Activated B cell treated with CpG ODN at 0.5 μM for 24 hours (primary cell): ENCODE measurements around the gene TENM4. TPM values are rescaled to one million over a fixed set of nuclear protein-coding genes. Genes with fewer than 3 reads are reported as not detected.

ENCODE experiments used
- ATAC-seq: fragments of 200-7000 bp; cut with Tn5 transposase; one replicate; pipeline ENCODE4 v1.10.0; 2021; ENCODE audit warnings: low read depth, mild to moderate bottlenecking, moderate library complexity
- CTCF ChIA-PET: fragments of 350-600 bp; sonication (Branson Sonifier 250); formaldehyde crosslinking; loops from one replicate; lab custom pipeline; 2021; ENCODE audit warnings: antibody characterized with exemption; lab: Charles Lee
- POLR2A ChIA-PET: fragments of 350-600 bp; sonication (Branson Sonifier 250); formaldehyde crosslinking; loops from one replicate; lab custom pipeline; 2021; ENCODE audit warnings: antibody characterized with exemption; lab: Charles Lee
- DNase-seq: peaks from one replicate; pipeline ENCODE4 v3.0.0; 2022
- H3K27ac Mint-ChIP-seq: one replicate; pipeline ENCODE4 v1.8.0; 2020; ENCODE audit warnings: mixed read lengths
- H3K27me3 Mint-ChIP-seq: one replicate; pipeline ENCODE4 v1.8.0; 2021; ENCODE audit warnings: mixed read lengths
- H3K36me3 Mint-ChIP-seq: one replicate; pipeline ENCODE4 v1.8.0; 2021; ENCODE audit warnings: low read depth, mixed read lengths
- H3K4me1 Mint-ChIP-seq: one replicate; pipeline ENCODE4 v1.8.0; 2021; ENCODE audit warnings: mixed read lengths
- H3K4me3 Mint-ChIP-seq: one replicate; pipeline ENCODE4 v1.8.0; 2020; ENCODE audit warnings: mild to moderate bottlenecking, mixed read lengths
- H3K9me3 Mint-ChIP-seq: one replicate; pipeline ENCODE4 v1.8.0; 2020; ENCODE audit warnings: mixed read lengths
- intact Hi-C: fragments of 100-400 bp; cut with micrococcal nuclease; formaldehyde crosslinking; loops from one replicate; pipeline ENCODE4 v1.15.1; 2024
- total RNA-seq: library from RNA; stranded (reverse); gene quantifications from 2 replicates; pipeline ENCODE4 v1.2.3, GENCODE V29; 2022
- TF ChIP-seq, protein P1 (sequence below): fragments of 200-600 bp; IDR thresholded peaks from one replicate; pipeline ENCODE4 v1.8.0; 2022; ENCODE audit warnings: antibody characterized with exemption, mild to moderate bottlenecking

The TENM4 gene
- total RNA-seq, 1 donor from 2014 or later: 2.4 TPM

DNA sequence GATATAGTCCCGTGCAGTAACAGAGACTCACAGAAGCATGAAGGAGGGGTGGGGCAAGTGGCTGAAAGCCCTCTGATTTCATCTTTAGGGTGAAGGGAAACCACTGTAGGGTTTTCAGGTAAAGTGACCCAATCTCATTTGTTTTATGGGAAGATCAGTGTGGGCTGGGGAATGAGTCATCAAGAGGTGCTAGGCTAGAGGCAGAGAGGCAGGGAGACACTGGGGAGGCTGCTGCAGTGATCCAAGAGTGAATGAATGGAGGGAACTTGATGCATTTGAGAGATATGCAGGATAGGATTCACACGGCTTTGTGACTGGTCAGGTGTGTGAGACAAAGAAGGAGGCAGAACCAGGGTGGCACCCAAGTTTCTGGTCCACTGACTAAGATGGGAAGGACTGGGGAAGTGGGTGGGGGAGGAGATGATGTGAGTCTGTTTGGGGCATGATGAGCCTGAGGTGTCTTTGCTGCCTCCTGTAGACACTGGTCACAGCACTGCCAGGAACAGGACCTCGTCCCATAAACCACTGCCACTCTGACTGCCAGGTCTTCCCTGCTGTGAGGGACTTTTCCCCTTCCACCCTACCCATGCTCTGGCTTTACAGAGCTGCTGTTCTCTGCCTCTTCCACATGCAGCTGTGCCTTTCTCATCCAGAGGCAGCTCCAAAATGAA, 239.0 kb downstream of the TENM4 start:
- Mint-ChIP-seq H3K36me3 (no peaks in the 10 kb centered on the region), H3K27ac (no peak overlapping the region), H3K9me3 (no peaks in the 10 kb centered on the region), H3K27me3 (no peaks in the 10 kb centered on the region), H3K4me3 (no peak overlapping the region), H3K4me1 (peaks cover 4% of the 10 kb centered on the region)
- POLR2A ChIA-PET: no interaction called here
- TF ChIP-seq, protein P1, sequence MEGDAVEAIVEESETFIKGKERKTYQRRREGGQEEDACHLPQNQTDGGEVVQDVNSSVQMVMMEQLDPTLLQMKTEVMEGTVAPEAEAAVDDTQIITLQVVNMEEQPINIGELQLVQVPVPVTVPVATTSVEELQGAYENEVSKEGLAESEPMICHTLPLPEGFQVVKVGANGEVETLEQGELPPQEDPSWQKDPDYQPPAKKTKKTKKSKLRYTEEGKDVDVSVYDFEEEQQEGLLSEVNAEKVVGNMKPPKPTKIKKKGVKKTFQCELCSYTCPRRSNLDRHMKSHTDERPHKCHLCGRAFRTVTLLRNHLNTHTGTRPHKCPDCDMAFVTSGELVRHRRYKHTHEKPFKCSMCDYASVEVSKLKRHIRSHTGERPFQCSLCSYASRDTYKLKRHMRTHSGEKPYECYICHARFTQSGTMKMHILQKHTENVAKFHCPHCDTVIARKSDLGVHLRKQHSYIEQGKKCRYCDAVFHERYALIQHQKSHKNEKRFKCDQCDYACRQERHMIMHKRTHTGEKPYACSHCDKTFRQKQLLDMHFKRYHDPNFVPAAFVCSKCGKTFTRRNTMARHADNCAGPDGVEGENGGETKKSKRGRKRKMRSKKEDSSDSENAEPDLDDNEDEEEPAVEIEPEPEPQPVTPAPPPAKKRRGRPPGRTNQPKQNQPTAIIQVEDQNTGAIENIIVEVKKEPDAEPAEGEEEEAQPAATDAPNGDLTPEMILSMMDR: no peak
- no peak for ATAC-seq
- CTCF ChIA-PET: no interaction called here
- intact Hi-C loops: no loop called here
- no peak for DNase-seq

DNA sequence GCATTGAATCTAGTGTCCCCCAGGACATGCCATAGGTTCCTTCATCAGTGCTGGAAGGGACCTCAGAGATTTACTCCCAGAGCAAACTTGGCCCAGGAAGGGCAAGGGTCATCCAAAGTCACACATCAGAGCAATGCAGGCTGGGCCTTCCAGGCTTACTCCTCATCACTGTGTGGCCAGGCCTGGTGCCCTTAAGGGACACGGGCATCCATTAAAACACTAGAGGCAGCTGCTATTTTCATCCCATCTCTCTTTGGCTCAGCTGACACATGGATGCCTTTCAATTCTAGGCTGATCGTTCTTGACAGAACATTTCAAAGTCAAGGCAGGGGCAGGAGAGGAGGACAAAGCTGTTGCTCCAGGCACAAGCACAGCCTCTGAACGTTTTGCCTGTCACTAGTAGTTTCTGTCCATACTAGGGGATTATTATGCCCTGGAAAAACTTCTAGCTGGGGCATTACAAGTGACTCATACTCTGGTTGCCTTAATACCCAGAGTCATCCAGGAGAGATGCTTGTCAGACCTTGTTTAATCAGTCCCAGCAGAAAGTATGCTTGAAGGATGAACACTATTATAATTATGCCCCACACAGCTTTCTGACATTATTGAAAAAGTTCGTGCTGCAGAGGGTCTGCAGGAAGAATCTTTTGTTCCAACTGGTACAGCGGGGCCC, 240.3 kb downstream of the TENM4 start:
- TF ChIP-seq, protein P1: no peak
- no peak for ATAC-seq
- POLR2A ChIA-PET: no interaction called here
- CTCF ChIA-PET: no interaction called here
- Mint-ChIP-seq H3K4me3 (no peak overlapping the region), H3K27ac (no peak overlapping the region), H3K9me3 (no peaks in the 10 kb centered on the region), H3K4me1 (peaks cover 4% of the 10 kb centered on the region), H3K36me3 (no peaks in the 10 kb centered on the region), H3K27me3 (no peaks in the 10 kb centered on the region)
- intact Hi-C loops: no loop called here
- no peak for DNase-seq

DNA sequence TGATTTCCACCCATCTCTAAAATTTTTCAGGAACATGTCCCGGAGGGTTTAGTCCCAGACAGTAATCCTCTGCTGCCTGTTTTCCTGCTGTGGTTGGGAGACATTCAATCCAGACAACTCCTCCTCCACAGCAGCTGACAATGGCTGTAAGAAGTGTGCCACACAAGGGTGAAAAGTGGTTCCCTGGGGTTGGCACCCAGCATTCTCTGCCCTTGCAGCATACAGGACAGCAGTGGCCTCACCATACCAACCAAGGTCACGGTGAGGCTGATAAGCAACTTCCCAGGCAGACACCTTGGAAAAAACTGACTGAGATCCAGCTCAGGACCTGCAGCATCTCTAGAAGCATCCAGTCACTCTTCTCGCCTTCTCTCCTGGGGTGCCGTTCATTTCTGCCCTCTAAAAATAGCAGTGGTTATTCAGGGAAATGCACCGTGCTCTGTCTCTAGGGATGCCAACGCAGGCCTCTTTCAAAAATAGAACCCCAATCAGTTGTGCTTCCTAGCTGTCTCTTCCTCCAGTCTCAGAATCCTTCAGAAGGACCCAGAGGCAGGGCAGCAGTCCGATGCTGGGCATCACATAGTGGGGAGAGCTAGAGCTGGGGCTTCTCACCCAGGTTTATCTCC, 241.0 kb downstream of the TENM4 start:
- Mint-ChIP-seq H3K27me3 (no peaks in the 10 kb centered on the region), H3K27ac (no peak overlapping the region), H3K4me3 (no peak overlapping the region), H3K9me3 (no peaks in the 10 kb centered on the region), H3K4me1 (peaks cover 4% of the 10 kb centered on the region), H3K36me3 (no peaks in the 10 kb centered on the region)
- ChIA-PET POLR2A (no interaction called here), CTCF (no interaction called here)
- TF ChIP-seq, protein P1: no peak
- DNase-seq (no peak), ATAC-seq (no peak)
- intact Hi-C loops: no loop called here

DNA sequence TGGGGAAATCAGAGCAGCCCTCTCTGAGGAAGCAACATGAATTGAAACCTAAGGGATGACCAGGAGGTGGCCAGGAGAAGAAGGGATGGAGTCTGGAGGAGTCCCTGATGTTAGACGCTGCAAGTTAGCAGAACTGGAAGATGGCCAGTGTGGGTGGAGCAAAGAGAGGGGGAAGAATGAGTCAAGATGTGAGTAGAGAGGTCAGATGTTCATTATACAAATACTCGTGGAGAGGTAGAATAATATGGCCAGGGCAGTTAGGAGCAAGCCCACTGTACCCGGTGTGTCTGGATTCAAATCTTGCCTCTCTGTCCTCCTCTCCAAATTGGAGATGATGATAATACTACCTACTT, 242.0 kb downstream of the TENM4 start:
- no peak for DNase-seq
- POLR2A ChIA-PET: no interaction called here
- no peaks in the 10 kb centered on the region for H3K27me3 Mint-ChIP-seq
- H3K27ac Mint-ChIP-seq: no peak overlapping the region
- H3K9me3 Mint-ChIP-seq: no peaks in the 10 kb centered on the region
- intact Hi-C loops: no loop called here
- H3K4me3 Mint-ChIP-seq: no peak overlapping the region
- CTCF ChIA-PET: no interaction called here
- no peaks in the 10 kb centered on the region for H3K36me3 Mint-ChIP-seq
- TF ChIP-seq, protein P1: no peak
- peaks cover 4% of the 10 kb centered on the region for H3K4me1 Mint-ChIP-seq
- no peak for ATAC-seq

DNA sequence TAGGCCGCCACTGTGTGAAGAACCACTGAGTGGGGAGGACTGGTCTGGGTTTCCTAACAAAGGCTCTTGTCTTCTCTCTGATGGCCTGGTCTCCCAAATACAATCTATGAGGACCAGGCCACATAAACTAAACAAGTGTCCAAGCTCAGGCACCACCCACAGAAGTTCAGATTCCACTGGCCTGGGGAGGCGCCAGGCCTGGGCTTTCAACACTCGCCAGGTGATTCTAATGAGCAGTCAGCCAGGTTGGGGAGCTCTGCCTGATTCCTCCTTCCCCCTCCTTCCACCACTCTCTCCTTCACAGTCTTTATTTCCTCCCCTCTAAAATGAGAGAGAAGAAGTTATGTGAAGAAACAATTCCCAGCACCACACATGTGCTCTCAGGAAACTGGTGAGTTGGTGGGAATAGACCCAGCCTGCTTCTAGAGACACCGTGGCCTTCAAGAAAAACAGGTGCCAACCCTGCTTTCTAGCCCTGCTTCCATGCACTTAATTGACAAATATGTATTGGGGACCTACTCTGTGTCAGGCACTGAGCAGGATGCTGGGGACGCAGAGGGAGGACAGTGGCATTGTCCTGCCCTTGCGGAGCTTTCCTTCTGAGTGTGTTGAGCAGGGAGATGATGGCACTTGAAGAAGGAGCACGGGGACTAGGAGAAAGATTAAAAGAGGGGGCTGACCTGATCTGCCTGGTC, 242.5 kb downstream of the TENM4 start:
- Mint-ChIP-seq H3K9me3 (no peaks in the 10 kb centered on the region), H3K27ac (no peak overlapping the region)
- no peak for ATAC-seq

More for the DNA sequence above, 242.5 kb downstream of the TENM4 start:
- H3K4me1 Mint-ChIP-seq: peaks cover 4% of the 10 kb centered on the region
- TF ChIP-seq, protein P1: no peak
- POLR2A ChIA-PET: no interaction called here
- H3K4me3 Mint-ChIP-seq: no peak overlapping the region
- H3K36me3 Mint-ChIP-seq: no peaks in the 10 kb centered on the region
- no peak for DNase-seq
- H3K27me3 Mint-ChIP-seq: no peaks in the 10 kb centered on the region
- intact Hi-C loops: no loop called here
- CTCF ChIA-PET: no interaction called here
